Endothelial cell of umbilical vein (primary cell): ENCODE data around the gene BRSK2. TPM values are rescaled to one million over a fixed set of nuclear protein-coding genes. Genes with fewer than 3 reads are reported as not detected.
"Not testable (repeated sequence)": the region's sequence is repeated elsewhere in the genome, so short reads cannot be mapped to it uniquely, and the experiment has no call there.

Experiments
- BruUV-seq: library from RNA; stranded (reverse); fragments of 400-500 nt; replicated peaks from 2 replicates; lab custom pipeline; 2021; lab: Mats Ljungman, UMichigan
- CTCF ChIA-PET: fragments of 300-600, 350-600 bp; sonication (Branson Sonifier 250); formaldehyde crosslinking; loops from one replicate; lab custom pipeline; 2021; ENCODE audit warnings: antibody characterized with exemption, inconsistent platforms; lab: Charles Lee
- POLR2A ChIA-PET: fragments of 300-600, 350-600 bp; sonication (Branson Sonifier 250); formaldehyde crosslinking; loops from one replicate; lab custom pipeline; 2021; ENCODE audit warnings: antibody characterized with exemption, inconsistent platforms; lab: Charles Lee
- DNase-seq: peaks from one replicate; pipeline ENCODE4 v3.0.0-alpha.2; 2011; ENCODE audit warnings: low read depth, low spot score
- FAIRE-seq: peaks from 2 replicates; lab custom pipeline; 2011; peaks lifted over from hg19 to GRCh38; lab: Jason Lieb, UNC
- H2AFZ ChIP-seq: 2 replicates; pipeline ENCODE4 v1.6.0; 2012; ENCODE audit warnings: low read depth, low read length, control low read depth, inconsistent platforms
- H3K27ac ChIP-seq: 2 replicates; pipeline ENCODE4 v1.5.1; 2011; ENCODE audit warnings: low read depth, mild to moderate bottlenecking, control low read depth, low read length, moderate library complexity; ENCODE audit not compliant: insufficient read depth
- H3K27me3 ChIP-seq, 2 experiments: 2 replicates each; pipeline versions ENCODE4 v1.6.0 to v1.6.1; 2011; ENCODE audit warnings: low read length in 2 of 2, mixed read lengths in 1 of 2; ENCODE audit not compliant: control insufficient read depth in 2 of 2, insufficient read depth in 2 of 2
- H3K36me3 ChIP-seq, 2 experiments: 2 replicates in 1 of 2; 3 replicates in 1 of 2; pipeline ENCODE4 v1.5.1; 2011; ENCODE audit warnings: low read length in 2 of 2, mild to moderate bottlenecking in 1 of 2, moderate library complexity in 1 of 2; ENCODE audit not compliant: control insufficient read depth in 2 of 2, insufficient read depth in 2 of 2; ENCODE audit errors: extremely low read depth in 1 of 2
- H3K4me1 ChIP-seq: 3 replicates; pipeline ENCODE4 v1.5.1; 2011; ENCODE audit warnings: mild to moderate bottlenecking, low read length; ENCODE audit not compliant: control insufficient read depth, insufficient read depth; ENCODE audit errors: extremely low read depth
- H3K4me2 ChIP-seq: 2 replicates; pipeline ENCODE4 v1.6.1; 2011; ENCODE audit warnings: low read length, control low read depth, mixed read lengths; ENCODE audit not compliant: insufficient read depth
- H3K4me3 ChIP-seq, 3 experiments: fragments of 200-600 bp in 1 of 3; sonication (generic), shearing (Covaris generic) in 1 of 3; replicated peaks in 1 of 3; 2 replicates each; pipeline ENCODE4 v1.5.1; 2011 to 2016; ENCODE audit warnings: control low read depth in 3 of 3, low read length in 3 of 3, mild to moderate bottlenecking in 2 of 3, inconsistent platforms in 1 of 3, low read depth in 1 of 3, moderate library complexity in 1 of 3; ENCODE audit not compliant: insufficient read depth in 1 of 3
- H3K79me2 ChIP-seq: 2 replicates; pipeline ENCODE4 v1.6.0; 2012; ENCODE audit warnings: low read length, inconsistent platforms; ENCODE audit not compliant: control insufficient read depth, insufficient read depth
- H3K9ac ChIP-seq: replicated peaks from 2 replicates; pipeline ENCODE3; 2011; ENCODE audit warnings: low read length, control low read depth; ENCODE audit not compliant: insufficient read depth; ENCODE audit errors: extremely low read depth
- H3K9me1 ChIP-seq: replicated peaks from 3 replicates; pipeline ENCODE4 v1.6.0; 2011; ENCODE audit warnings: mild to moderate bottlenecking, low read length; ENCODE audit not compliant: control insufficient read depth, insufficient read depth; ENCODE audit errors: extremely low read depth
- H3K9me3 ChIP-seq: replicated peaks from 2 replicates; pipeline ENCODE4 v1.5.1; 2012; ENCODE audit warnings: low read length, inconsistent platforms; ENCODE audit not compliant: control insufficient read depth, insufficient read depth
- H4K20me1 ChIP-seq: replicated peaks from 2 replicates; pipeline ENCODE3; 2011; ENCODE audit warnings: mild to moderate bottlenecking, low read length; ENCODE audit not compliant: control insufficient read depth, insufficient read depth; ENCODE audit errors: extremely low read depth
- EZH2 ChIP-seq: IDR thresholded peaks from 2 replicates; pipeline ENCODE4 v1.6.1; 2012; ENCODE audit warnings: borderline replicate concordance, low read depth, mild to moderate bottlenecking, moderate library complexity, low read length, inconsistent platforms; ENCODE audit not compliant: severe bottlenecking
- MAX ChIP-seq: IDR thresholded peaks from 2 replicates; pipeline ENCODE4 v1.6.1; 2011; ENCODE audit not compliant: insufficient read depth, insufficient read length
- MYC ChIP-seq: IDR thresholded peaks from one replicate; pipeline ENCODE4 v1.6.1; 2011; ENCODE audit warnings: mild to moderate bottlenecking, low read depth, low read length
- POLR2A ChIP-seq: IDR thresholded peaks from 2 replicates; pipeline ENCODE4 v1.6.1; 2012; ENCODE audit warnings: low read depth, mild to moderate bottlenecking, control low read depth, low read length
- POLR2AphosphoS5 ChIP-seq: IDR thresholded peaks from 2 replicates; pipeline ENCODE4 v1.6.1; 2012; ENCODE audit warnings: low read depth, mild to moderate bottlenecking, control low read depth, low read length, moderate library complexity; ENCODE audit not compliant: insufficient read depth
- dilution Hi-C: fragments of 300-500 bp; cut with MboI; formaldehyde crosslinking; loops from one replicate; pipeline ENCODE4 v1.15.0; 2019; ENCODE audit warnings: low sequenced_read_pairs; ENCODE audit not compliant: extremely low pct_ligation_motif_present
- intact Hi-C: fragments of 100-400 bp; cut with micrococcal nuclease; formaldehyde crosslinking; loops from one replicate; pipeline ENCODE4 v1.10.0; 2022
- polyA plus RNA-seq, 4 experiments: library from polyadenylated mRNA; depleted of rRNA in 3 of 4; stranded (reverse) in 3 of 4; unstranded in 1 of 4; fragments of >200 nt; gene quantifications; 2 replicates each; pipeline versions ENCODE4 v1.2.1 to v1.2.3, GENCODE V29; 2011 to 2012; ENCODE audit warnings: missing spikeins in 1 of 4
- total RNA-seq: library from RNA; stranded (reverse); gene quantifications from 2 replicates; pipeline ENCODE4 v1.2.3, GENCODE V29; 2021

The BRSK2 gene
- total and polyA plus RNA-seq, 2 donors (not counting 3 experiments of a cell fraction or from before 2014, with no cell fraction given) = 0.08 to 0.20 TPM

DNA sequence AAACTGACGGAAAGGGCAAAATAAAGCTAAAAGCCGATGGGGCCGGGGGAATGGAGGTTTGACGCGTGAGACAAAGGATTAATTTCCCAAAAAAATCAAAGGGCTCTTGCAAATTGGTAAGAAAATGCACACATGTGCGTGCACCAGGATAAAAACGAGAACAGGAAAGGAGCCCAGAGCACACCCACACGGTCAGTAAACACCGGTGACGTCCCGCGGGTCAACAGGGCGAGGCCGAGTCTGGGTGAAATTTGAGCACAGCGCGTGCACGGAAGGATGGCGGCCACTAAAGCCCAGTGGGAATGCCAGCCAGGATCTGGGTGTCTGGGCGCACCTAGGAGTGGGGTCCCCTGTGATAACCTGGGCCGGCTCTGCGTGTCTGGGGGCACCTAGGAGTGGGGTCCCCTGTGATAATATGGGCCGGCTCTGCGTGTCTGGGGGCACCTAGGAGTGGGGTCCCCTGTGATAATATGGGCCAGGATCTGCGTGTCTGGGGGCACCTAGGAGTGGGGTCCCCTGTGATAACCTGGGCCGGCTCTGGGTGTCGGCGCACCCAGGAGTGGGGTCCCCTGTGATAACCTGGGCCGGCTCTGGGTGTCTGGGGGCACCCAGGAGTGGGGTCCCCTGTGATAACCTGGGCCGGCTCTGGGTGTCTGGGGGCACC, 44.4 kb downstream of the BRSK2 start:
- DNase-seq (no peak), FAIRE-seq (no peak)
- Histone ChIP-seq H3K36me3 (no peaks in the 10 kb centered on the region), H4K20me1 (no peaks in the 10 kb centered on the region), H3K4me2 (no peak overlapping the region), H3K4me3 (no peak overlapping the region), H3K9me1 (no peaks in the 10 kb centered on the region), H3K4me1 (no peaks in the 10 kb centered on the region), H3K27ac (no peak overlapping the region), H3K79me2 (no peaks in the 10 kb centered on the region), H3K9me3 (no peaks in the 10 kb centered on the region), H3K27me3 (no peaks in the 10 kb centered on the region), H2AFZ (no peak overlapping the region), H3K9ac (no peak overlapping the region)
- no peak for TF ChIP-seq POLR2A
- no peak for TF ChIP-seq EZH2
- TF ChIP-seq MYC = no peak
- TF ChIP-seq MAX = no peak
- no peak for TF ChIP-seq POLR2AphosphoS5
- ChIA-PET CTCF (no interaction called here), POLR2A (no interaction called here)
- no TSS peak for BruUV-seq
- dilution Hi-C loops = no loop called here
- intact Hi-C loops = no loop called here

DNA sequence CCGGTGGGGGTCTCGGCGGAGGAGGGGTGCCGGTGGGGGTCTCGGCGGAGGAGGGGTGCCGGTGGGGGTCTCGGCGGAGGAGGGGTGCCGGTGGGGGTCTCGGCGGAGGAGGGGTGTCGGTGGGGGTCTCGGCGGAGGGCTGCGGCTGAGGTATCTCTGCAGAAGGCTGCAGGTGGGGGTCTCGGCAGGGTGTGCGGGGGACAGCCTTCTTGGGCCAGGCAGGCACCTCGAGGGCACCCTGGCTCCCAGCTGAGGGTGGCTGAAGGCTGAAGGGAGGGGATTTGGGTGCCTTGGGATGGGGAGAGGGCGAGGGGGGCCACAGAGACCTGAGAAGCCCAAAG, 45.7 kb downstream of the BRSK2 start:
- H3K4me1 ChIP-seq, H3K9me1 ChIP-seq, H3K9ac ChIP-seq, BruUV-seq, POLR2A ChIA-PET, FAIRE-seq, intact Hi-C loops, DNase-seq, H3K4me2 ChIP-seq, H3K4me3 ChIP-seq, H3K9me3 ChIP-seq, dilution Hi-C loops, H3K27me3 ChIP-seq, H3K27ac ChIP-seq, H2AFZ ChIP-seq, H3K79me2 ChIP-seq, H4K20me1 ChIP-seq, H3K36me3 ChIP-seq, CTCF ChIA-PET: not testable (repeated sequence)
